Psoas muscle (tissue), 8 donors: ENCODE measurements around the gene TRIM8. TPM values are rescaled to one million over a fixed set of nuclear protein-coding genes. Genes with fewer than 3 reads are reported as not detected.
"Not testable (repeated sequence)": the region's sequence is repeated elsewhere in the genome, so short reads cannot be mapped to it uniquely, and the experiment has no call there.

Experiments used
- ATAC-seq, 4 donors: fragments of 200-7000 bp; cut with Tn5 transposase; one replicate each; pipeline ENCODE4 v1.9.1; 2020; ENCODE audit warnings: moderate library complexity in 3 of 4, mild to moderate bottlenecking in 2 of 4
- DNase-seq, 2 donors: peaks; one replicate each; pipeline ENCODE4 v3.0.0-alpha.2; 2020
- H3K27ac ChIP-seq: fragments of 200-600 bp; one replicate; pipeline ENCODE4 v1.8.0; 2022
- H3K27me3 ChIP-seq, 3 donors: fragments of 200-600 bp in 1 of 3; one replicate each; pipeline versions ENCODE4 v1.6.1 to v1.8.0; 2013 to 2022; ENCODE audit warnings: low read length in 2 of 3, mild to moderate bottlenecking in 2 of 3, moderate library complexity in 1 of 3; ENCODE audit not compliant: insufficient read depth in 3 of 3
- H3K36me3 ChIP-seq, 2 donors: fragments of 200-600 bp in 1 of 2; one replicate each; pipeline versions ENCODE4 v1.6.1 to v1.8.0; 2013 to 2022; ENCODE audit warnings: low read depth in 1 of 2, mild to moderate bottlenecking in 1 of 2, moderate library complexity in 1 of 2; ENCODE audit not compliant: insufficient read depth in 1 of 2
- H3K4me1 ChIP-seq: fragments of 200-600 bp; one replicate; pipeline ENCODE4 v1.8.0; 2022
- H3K4me3 ChIP-seq: fragments of 200-600 bp; one replicate; pipeline ENCODE4 v1.8.0; 2022; ENCODE audit warnings: mild to moderate bottlenecking
- H3K9me3 ChIP-seq: fragments of 200-600 bp; one replicate; pipeline ENCODE4 v1.8.0; 2022
- WGBS, 3 donors: extraction: QIAGEN DNeasy Blood & Tissue Kit; methylation state at CpG; one replicate each; pipeline versions ENCODE4 v1.1.6 to v1.1.7; 2013; 5-methylcytosine and 5-hydroxymethylcytosine counted together
- intact Hi-C, 2 donors: fragments of 100-400 bp; cut with DNase I; formaldehyde crosslinking; loops; one replicate each; pipeline versions ENCODE4 v1.11.0 to v1.14.2; 2022
- polyA plus RNA-seq, 3 donors: library from polyadenylated mRNA; stranded (reverse); fragments of 200-250 nt; gene quantifications; one replicate each; pipeline ENCODE4 v1.2.3, GENCODE V29; 2013
- total RNA-seq, 4 donors: library from RNA; stranded (reverse); fragmentation: NEBNext Ultra II Directional in 2 of 4; extraction: Animal tissue kit (Norgen Biotek cat#: 25700) in 2 of 4; gene quantifications; one replicate each; pipeline versions ENCODE4 v1.2.1 to v1.2.4, GENCODE V29; 2021 to 2023
- TF ChIP-seq, protein P1 (sequence below): fragments of 200-600 bp; IDR thresholded peaks from one replicate; pipeline ENCODE4 v1.8.0; 2022; ENCODE audit warnings: antibody characterized with exemption
- donor health status: healthy with polysubstance abuse.
- donor health status: DM: no; HTN: no; CAD: no; lungs with moderate emphysema.
- donor health status: Bipolar disorder and iron deficiency.
- donor health status: healthy.
- donor health status: DM: yes; HTN: yes; CAD: no.
- donor health status: DM: no; HTN: no; CAD: no.
- donor health status: DM: no; HTN: no; CAD: no.
- donor health status: DM: yes; HTN: yes; CAD: no.

The TRIM8 gene
- total and polyA plus RNA-seq, 7 donors = 57.6 to 166 (median 97.2) TPM

DNA sequence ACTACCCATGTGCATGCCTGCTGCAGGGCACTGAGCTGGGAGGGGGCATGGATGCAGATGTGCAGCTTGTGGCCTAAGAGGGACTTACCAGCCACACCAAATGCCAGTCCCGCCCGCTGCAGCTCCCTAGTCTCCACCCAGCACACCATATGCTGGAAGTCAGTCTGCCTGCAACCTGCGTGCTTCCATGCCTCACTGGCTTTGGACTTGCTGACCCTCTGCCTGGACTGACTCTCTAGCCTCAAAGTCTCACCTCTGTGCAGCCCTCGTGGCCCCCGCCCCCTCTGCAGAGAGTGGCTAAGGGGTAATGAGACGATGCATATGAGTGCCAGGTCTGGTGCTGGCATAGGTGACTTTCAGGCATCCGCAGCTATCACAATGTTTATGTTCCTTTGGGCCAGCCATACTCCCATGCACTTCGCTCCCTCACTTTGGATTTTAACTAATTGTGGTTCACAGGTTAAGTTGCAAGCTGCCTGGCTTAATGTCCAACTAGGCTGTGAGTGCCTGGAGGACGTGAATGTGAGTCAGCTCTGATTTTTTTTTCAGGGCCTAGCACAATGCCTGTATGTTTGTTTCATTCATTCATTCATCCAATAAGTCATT is 21.7 kb downstream of the TRIM8 start:
- intact Hi-C loops = no loop called here
- H3K27me3 ChIP-seq = no peaks in the 10 kb centered on the region
- DNase-seq (peak in 1 of 2 donors; percentile 20), ATAC-seq (no peak)
- H3K4me3 ChIP-seq = no peak overlapping the region
- TF ChIP-seq, protein P1, sequence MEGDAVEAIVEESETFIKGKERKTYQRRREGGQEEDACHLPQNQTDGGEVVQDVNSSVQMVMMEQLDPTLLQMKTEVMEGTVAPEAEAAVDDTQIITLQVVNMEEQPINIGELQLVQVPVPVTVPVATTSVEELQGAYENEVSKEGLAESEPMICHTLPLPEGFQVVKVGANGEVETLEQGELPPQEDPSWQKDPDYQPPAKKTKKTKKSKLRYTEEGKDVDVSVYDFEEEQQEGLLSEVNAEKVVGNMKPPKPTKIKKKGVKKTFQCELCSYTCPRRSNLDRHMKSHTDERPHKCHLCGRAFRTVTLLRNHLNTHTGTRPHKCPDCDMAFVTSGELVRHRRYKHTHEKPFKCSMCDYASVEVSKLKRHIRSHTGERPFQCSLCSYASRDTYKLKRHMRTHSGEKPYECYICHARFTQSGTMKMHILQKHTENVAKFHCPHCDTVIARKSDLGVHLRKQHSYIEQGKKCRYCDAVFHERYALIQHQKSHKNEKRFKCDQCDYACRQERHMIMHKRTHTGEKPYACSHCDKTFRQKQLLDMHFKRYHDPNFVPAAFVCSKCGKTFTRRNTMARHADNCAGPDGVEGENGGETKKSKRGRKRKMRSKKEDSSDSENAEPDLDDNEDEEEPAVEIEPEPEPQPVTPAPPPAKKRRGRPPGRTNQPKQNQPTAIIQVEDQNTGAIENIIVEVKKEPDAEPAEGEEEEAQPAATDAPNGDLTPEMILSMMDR = no peak
- H3K4me1 ChIP-seq = peaks cover 12% of the 10 kb centered on the region
- H3K27ac ChIP-seq = no peak overlapping the region
- no peaks in the 10 kb centered on the region for H3K36me3 ChIP-seq
- no peaks in the 10 kb centered on the region for H3K9me3 ChIP-seq
- whole genome bisulfite sequencing, 3 donors = 69 to 80% (median 78%) methylated on average over 9 of the region's 9 CpGs

DNA sequence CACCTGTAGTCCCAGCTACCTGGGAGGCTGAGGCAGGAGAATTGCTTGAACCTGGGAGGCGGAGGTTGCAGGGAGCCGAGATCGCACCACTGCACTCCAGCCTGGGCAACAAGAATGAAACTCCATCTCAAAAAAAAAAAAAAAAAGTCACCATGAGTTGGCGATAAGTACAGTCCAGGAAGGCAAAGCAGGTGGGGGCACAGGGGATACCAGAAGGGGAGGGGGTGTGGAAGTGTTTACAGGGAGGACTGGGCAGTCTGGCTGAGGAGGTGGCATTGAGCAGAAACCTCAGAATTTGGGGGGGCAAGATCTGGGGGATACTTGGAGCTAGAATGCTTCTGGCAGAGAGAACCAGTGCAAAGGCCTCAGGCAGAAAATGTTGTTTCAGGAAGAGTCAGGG is 23.1 kb downstream of the TRIM8 start:
- DNase-seq, H3K4me1 ChIP-seq, H3K27me3 ChIP-seq, H3K36me3 ChIP-seq, H3K27ac ChIP-seq, ATAC-seq, intact Hi-C loops, H3K9me3 ChIP-seq, H3K4me3 ChIP-seq: not testable (repeated sequence)
- 87 to 92% (median 90%) methylated on average over 4 of the region's 4 CpGs for WGBS, 3 donors

DNA sequence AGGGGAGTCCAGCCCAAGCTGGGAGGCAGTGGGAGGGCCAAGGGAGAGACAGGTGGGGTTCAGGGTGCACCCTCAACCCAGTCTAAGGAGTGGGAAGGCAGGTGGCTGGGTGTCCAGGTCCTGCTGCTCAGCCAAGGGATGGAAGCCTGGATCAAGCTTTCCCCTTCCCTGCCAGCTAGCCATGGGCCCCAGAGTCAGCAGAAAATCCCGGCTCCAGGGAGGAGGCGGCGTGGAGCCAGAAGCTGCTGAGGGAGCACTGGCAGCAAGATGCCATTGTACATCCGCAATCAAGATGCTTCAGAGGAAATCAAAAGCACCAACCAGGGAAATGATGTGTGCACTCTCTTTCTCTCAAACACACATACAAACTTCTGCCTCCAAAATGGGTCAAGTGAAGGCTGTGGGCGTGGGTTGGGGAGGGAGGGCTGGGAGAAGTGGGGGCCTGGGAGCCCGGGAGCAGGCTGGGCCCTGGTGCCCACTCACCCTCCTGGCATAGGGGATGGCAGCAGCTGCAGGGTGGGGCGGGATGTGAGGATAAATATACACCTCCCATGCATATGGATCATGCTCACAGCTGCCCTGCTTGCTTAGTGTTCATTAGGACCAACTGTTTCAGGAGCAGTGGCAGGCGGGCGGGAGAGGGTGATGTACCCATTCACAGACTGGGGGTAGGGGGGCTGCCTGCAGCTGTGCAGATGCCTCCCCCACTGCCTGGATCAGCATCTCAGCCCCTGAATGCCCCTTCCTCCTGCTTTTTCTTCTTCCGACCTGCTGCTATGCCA is 24.2 kb downstream of the TRIM8 start:
- DNase-seq (peak in 1 of 2 donors; percentile 49), ATAC-seq (peak in 2 of 4 donors; percentile 13 to 23)
- H3K9me3 ChIP-seq = no peaks in the 10 kb centered on the region
- TF ChIP-seq, protein P1 = no peak
- intact Hi-C loops = no loop called here
- H3K4me1 ChIP-seq = peaks cover 17% of the 10 kb centered on the region
- H3K27ac ChIP-seq = no peak overlapping the region
- no peaks in the 10 kb centered on the region for H3K27me3 ChIP-seq
- no peak overlapping the region for H3K4me3 ChIP-seq
- WGBS, 3 donors = 41 to 78% (median 59%) methylated on average over 10 of the region's 10 CpGs
- no peaks in the 10 kb centered on the region for H3K36me3 ChIP-seq

DNA sequence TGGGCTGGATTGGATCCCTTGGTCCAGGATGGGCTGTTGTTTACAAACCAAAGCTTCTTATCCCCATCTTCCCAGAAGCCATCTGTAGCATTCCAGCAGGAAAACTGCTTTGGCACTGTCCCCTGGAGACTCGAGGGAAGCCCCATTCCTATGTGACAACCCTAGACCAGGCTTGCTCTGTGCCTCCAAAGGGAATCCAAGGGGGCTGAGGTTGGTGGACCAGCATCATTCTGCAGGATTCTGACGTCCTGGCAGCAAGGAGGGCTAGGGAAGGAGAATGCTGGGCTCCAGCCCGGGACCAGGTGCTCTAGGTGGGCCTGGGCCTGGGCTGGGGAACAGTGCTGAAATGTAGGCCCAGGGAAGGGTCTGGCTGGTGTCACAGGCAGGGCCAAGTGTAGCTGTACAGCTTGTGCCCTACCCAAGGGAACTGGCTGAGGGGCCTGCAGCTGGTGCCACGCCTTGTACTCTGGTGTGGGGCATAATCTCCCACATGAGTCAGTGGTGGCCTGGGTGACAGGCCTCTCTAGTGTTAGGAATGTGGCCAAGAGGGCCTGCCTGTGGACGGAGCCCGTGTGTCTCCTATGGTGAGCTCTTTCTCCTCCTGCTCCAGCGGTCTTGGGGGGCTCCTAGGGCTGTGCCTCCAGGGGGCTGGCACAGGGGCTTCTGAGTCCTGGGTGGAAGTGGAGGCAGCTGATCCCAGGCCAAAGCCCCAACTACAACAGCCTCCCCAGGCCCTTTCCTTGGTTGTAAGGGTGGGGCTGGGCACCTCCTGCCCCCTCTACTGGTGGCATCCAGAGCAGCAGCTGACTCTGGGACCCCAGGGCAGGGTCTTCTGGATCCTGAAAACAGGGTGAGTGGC is 25.2 kb downstream of the TRIM8 start:
- Histone ChIP-seq H3K9me3 (no peaks in the 10 kb centered on the region), H3K36me3 (no peaks in the 10 kb centered on the region), H3K4me1 (peaks cover 26% of the 10 kb centered on the region), H3K27me3 (no peaks in the 10 kb centered on the region), H3K4me3 (no peak overlapping the region), H3K27ac (peak overlapping the region; percentile 46)
- ATAC-seq = peak; percentile 79 to 95 (median 92)
- DNase-seq = peak; percentile 62 to 88
- intact Hi-C loops = no loop called here
- TF ChIP-seq, protein P1 = peak; percentile 4
- WGBS, 3 donors = 45 to 63% (median 50%) methylated on average over 7 of the region's 7 CpGs
